Neural cell (in vitro differentiated cells): ENCODE measurements around the gene IL19. TPM values are rescaled to one million over a fixed set of nuclear protein-coding genes. Genes with fewer than 3 reads are reported as not detected.

Experiments used
- H2AFZ ChIP-seq: fragments of 200-600, 300-800 bp; sonication (generic), shearing (Covaris generic); 2 replicates; pipeline ENCODE4 v1.6.0; 2014; ENCODE audit warnings: low read depth, mild to moderate bottlenecking, antibody characterized with exemption, low read length, moderate library complexity
- H3F3A ChIP-seq: fragments of 200-600 bp; shearing (Covaris generic); 2 replicates; pipeline ENCODE4 v1.6.1; 2016; ENCODE audit warnings: mild to moderate bottlenecking, moderate library complexity, mixed read lengths, antibody characterized with exemption, low read length; ENCODE audit not compliant: insufficient read depth, poor library complexity, severe bottlenecking
- H3K27ac ChIP-seq: fragments of 200-600, 300-800 bp; sonication (generic), shearing (Covaris generic); 2 replicates; pipeline ENCODE4 v1.5.1; 2014; ENCODE audit warnings: mild to moderate bottlenecking, low read length, moderate library complexity
- H3K27me3 ChIP-seq: fragments of 300-800, 200-600 bp; sonication (generic), shearing (Covaris generic); 2 replicates; pipeline ENCODE4 v1.6.0; 2014; ENCODE audit warnings: mild to moderate bottlenecking, low read depth, low read length, moderate library complexity; ENCODE audit not compliant: insufficient read depth
- H3K36me3 ChIP-seq: fragments of 300-800, 200-600 bp; sonication (generic), shearing (Covaris generic); 2 replicates; pipeline ENCODE4 v1.5.1; 2014; ENCODE audit warnings: mild to moderate bottlenecking, antibody characterized with exemption, low read length, moderate library complexity; ENCODE audit not compliant: insufficient read depth
- H3K4me2 ChIP-seq: fragments of 300-800, 200-600 bp; sonication (generic), shearing (Covaris generic); 2 replicates; pipeline ENCODE4 v1.6.0; 2014; ENCODE audit warnings: mild to moderate bottlenecking, low read length
- H3K4me3 ChIP-seq: fragments of 300-800, 200-600 bp; sonication (generic), shearing (Covaris generic); 2 replicates; pipeline ENCODE4 v1.5.1; 2014; ENCODE audit warnings: mild to moderate bottlenecking, low read length, moderate library complexity
- H3K79me2 ChIP-seq: fragments of 200-600 bp; shearing (Covaris generic); replicated peaks from 2 replicates; pipeline ENCODE4 v1.6.0; 2014; ENCODE audit warnings: mild to moderate bottlenecking, low read length, moderate library complexity; ENCODE audit not compliant: insufficient read depth
- H3K9ac ChIP-seq: fragments of 300-800, 200-600 bp; sonication (generic), shearing (Covaris generic); 2 replicates; pipeline ENCODE4 v1.6.1; 2016; ENCODE audit warnings: mild to moderate bottlenecking, low read length, mixed read lengths
- H3K9me2 ChIP-seq: fragments of 200-600 bp; shearing (Covaris generic); 2 replicates; pipeline ENCODE4 v1.6.1; 2016; ENCODE audit warnings: mild to moderate bottlenecking, low read length, mixed read lengths; ENCODE audit not compliant: insufficient read depth
- H3K9me3 ChIP-seq: fragments of 200-600, 300-800 bp; sonication (generic), shearing (Covaris generic); 2 replicates; pipeline ENCODE4 v1.6.1; 2016; ENCODE audit warnings: mild to moderate bottlenecking, mixed run types, low read length, moderate library complexity, mixed read lengths
- H4K20me1 ChIP-seq: fragments of 200-600 bp; shearing (Covaris generic); 2 replicates; pipeline ENCODE4 v1.6.1; 2016; ENCODE audit warnings: mild to moderate bottlenecking, mixed run types; ENCODE audit not compliant: insufficient read depth
- CTCF ChIP-seq: fragments of 450-650 bp; IDR thresholded peaks from 2 replicates; pipeline ENCODE4 v1.5.1; 2014; ENCODE audit warnings: antibody characterized with exemption, mild to moderate bottlenecking, moderate library complexity; ENCODE audit not compliant: poor library complexity, severe bottlenecking
- EP300 ChIP-seq: fragments of 450-650 bp; conservative IDR thresholded peaks from 2 replicates; pipeline ENCODE4 v1.6.1; 2014; ENCODE audit warnings: antibody characterized with exemption, mild to moderate bottlenecking, moderate library complexity; ENCODE audit not compliant: poor library complexity, severe bottlenecking
- EZH2 ChIP-seq: fragments of 200-600, 300-800 bp; shearing (Covaris generic), sonication (generic); IDR thresholded peaks from 2 replicates; pipeline ENCODE4 v1.6.1; 2014; ENCODE audit warnings: antibody characterized with exemption, low read length, borderline replicate concordance, mild to moderate bottlenecking; ENCODE audit not compliant: insufficient read depth, poor library complexity, severe bottlenecking
- MXI1 ChIP-seq: fragments of 450-650 bp; conservative IDR thresholded peaks from 2 replicates; pipeline ENCODE4 v1.6.1; 2014; ENCODE audit warnings: antibody characterized with exemption, mild to moderate bottlenecking; ENCODE audit not compliant: poor library complexity, severe bottlenecking
- POLR2AphosphoS5 ChIP-seq: IDR thresholded peaks from 2 replicates; pipeline ENCODE4 v1.6.1; 2012
- RAD21 ChIP-seq: fragments of 450-650 bp; conservative IDR thresholded peaks from 2 replicates; pipeline ENCODE4 v1.6.1; 2014; ENCODE audit warnings: antibody characterized with exemption, mild to moderate bottlenecking, moderate library complexity
- SMC3 ChIP-seq: fragments of 450-650 bp; conservative IDR thresholded peaks from 2 replicates; pipeline ENCODE4 v1.6.1; 2014; ENCODE audit warnings: antibody characterized with exemption, mild to moderate bottlenecking, moderate library complexity; ENCODE audit not compliant: poor library complexity
- TAF1 ChIP-seq: IDR thresholded peaks from 2 replicates; pipeline ENCODE4 v1.6.1; 2012; ENCODE audit warnings: low read depth
- polyA plus RNA-seq: library from polyadenylated mRNA; depleted of rRNA; stranded (reverse); fragments of >200 nt; gene quantifications from 2 replicates; pipeline ENCODE4 v1.2.3, GENCODE V29; 2014
- TF ChIP-seq, protein P1 (sequence below): IDR thresholded peaks from 2 replicates; pipeline ENCODE4 v1.6.1; 2012; ENCODE audit warnings: borderline replicate concordance

The IL19 gene
- polyA plus RNA-seq, 1 donor from 2014 or later, result not detected

- H2AFZ ChIP-seq, result no peak overlapping the region
- no peak overlapping the region for H3K4me3 ChIP-seq
- H3K9me3 ChIP-seq, result no peaks in the 10 kb centered on the region
- TF ChIP-seq TAF1 (no peak), EP300 (no peak), POLR2AphosphoS5 (no peak), CTCF (no peak), RAD21 (no peak), MXI1 (no peak), EZH2 (no peak), SMC3 (no peak)
- TF ChIP-seq, protein P1, sequence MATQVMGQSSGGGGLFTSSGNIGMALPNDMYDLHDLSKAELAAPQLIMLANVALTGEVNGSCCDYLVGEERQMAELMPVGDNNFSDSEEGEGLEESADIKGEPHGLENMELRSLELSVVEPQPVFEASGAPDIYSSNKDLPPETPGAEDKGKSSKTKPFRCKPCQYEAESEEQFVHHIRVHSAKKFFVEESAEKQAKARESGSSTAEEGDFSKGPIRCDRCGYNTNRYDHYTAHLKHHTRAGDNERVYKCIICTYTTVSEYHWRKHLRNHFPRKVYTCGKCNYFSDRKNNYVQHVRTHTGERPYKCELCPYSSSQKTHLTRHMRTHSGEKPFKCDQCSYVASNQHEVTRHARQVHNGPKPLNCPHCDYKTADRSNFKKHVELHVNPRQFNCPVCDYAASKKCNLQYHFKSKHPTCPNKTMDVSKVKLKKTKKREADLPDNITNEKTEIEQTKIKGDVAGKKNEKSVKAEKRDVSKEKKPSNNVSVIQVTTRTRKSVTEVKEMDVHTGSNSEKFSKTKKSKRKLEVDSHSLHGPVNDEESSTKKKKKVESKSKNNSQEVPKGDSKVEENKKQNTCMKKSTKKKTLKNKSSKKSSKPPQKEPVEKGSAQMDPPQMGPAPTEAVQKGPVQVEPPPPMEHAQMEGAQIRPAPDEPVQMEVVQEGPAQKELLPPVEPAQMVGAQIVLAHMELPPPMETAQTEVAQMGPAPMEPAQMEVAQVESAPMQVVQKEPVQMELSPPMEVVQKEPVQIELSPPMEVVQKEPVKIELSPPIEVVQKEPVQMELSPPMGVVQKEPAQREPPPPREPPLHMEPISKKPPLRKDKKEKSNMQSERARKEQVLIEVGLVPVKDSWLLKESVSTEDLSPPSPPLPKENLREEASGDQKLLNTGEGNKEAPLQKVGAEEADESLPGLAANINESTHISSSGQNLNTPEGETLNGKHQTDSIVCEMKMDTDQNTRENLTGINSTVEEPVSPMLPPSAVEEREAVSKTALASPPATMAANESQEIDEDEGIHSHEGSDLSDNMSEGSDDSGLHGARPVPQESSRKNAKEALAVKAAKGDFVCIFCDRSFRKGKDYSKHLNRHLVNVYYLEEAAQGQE, result no peak
- no peaks in the 10 kb centered on the region for H3F3A ChIP-seq
- H3K36me3 ChIP-seq, result no peaks in the 10 kb centered on the region
- no peak overlapping the region for H3K4me2 ChIP-seq
- no peaks in the 10 kb centered on the region for H3K79me2 ChIP-seq
- no peaks in the 10 kb centered on the region for H3K9me2 ChIP-seq
- H4K20me1 ChIP-seq, result no peaks in the 10 kb centered on the region
- H3K27ac ChIP-seq, result no peak overlapping the region
- no peak overlapping the region for H3K9ac ChIP-seq
- H3K27me3 ChIP-seq, result no peaks in the 10 kb centered on the region
These were observed 103.1 kb downstream of the IL19 start for GRCh38 chr1:206873603-206874188.

DNA sequence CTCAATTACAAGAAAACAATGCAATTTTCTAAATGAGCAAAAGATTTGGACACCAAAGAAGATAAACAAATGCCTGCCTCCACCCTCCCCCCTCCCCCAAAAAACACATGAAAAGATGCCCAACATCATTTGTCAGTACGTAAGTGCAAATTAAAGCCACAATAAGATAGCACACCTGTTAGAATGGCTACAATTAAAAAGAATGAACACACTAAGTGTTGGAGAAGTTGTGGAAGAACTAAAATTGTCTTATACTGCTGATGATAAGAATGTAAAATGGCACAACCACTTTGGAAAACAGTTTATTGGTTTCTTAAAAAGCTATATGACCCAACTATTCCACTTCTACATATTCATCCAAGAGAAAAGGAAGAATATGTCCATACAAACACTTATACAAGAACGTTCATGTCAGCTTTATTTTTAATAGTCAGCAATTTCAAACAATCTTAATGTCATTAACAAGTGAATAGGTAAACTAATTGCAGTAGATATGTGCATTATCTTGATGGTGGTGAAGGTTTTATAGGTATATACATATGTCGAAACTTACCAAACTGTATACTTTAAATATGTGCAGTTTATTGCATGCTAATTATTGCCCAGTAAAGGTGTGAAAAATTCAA is 105.3 kb downstream of the IL19 start:
- H3K9me2 ChIP-seq, result no peaks in the 10 kb centered on the region

More for the DNA sequence above, 105.3 kb downstream of the IL19 start:
- H3K27ac ChIP-seq, result no peak overlapping the region
- H3K4me3 ChIP-seq, result no peak overlapping the region
- no peaks in the 10 kb centered on the region for H4K20me1 ChIP-seq
- no peaks in the 10 kb centered on the region for H3K36me3 ChIP-seq
- no peaks in the 10 kb centered on the region for H3F3A ChIP-seq
- H3K9me3 ChIP-seq, result no peaks in the 10 kb centered on the region
- no peaks in the 10 kb centered on the region for H3K79me2 ChIP-seq
- TF ChIP-seq RAD21 (no peak), MXI1 (no peak), EZH2 (no peak), POLR2AphosphoS5 (no peak), EP300 (no peak), TAF1 (no peak), SMC3 (no peak), CTCF (no peak)
- TF ChIP-seq, protein P1, result no peak
- no peaks in the 10 kb centered on the region for H3K27me3 ChIP-seq
- H3K4me2 ChIP-seq, result no peak overlapping the region
- H3K9ac ChIP-seq, result no peak overlapping the region
- no peak overlapping the region for H2AFZ ChIP-seq
